DOHH2 (cell line): Measurements from ENCODE around the gene ALS2CL.

Experiments
- H3F3A ChIP-seq: fragments of 200-600 bp; sonication (generic), shearing (Covaris generic); 2 replicates; pipeline ENCODE4 v1.6.0; 2016; ENCODE audit warnings: antibody characterized with exemption, mild to moderate bottlenecking; ENCODE audit not compliant: control insufficient read depth, insufficient read depth
- H3K27ac ChIP-seq: fragments of 200-600 bp; sonication (generic); 2 replicates; pipeline ENCODE4 v1.5.1; 2014; ENCODE audit warnings: low read depth, mild to moderate bottlenecking, low read length, moderate library complexity
- H3K27me3 ChIP-seq: fragments of 200-600 bp; sonication (generic); 2 replicates; pipeline ENCODE4 v1.6.1; 2014; ENCODE audit warnings: mild to moderate bottlenecking, low read length, mixed read lengths; ENCODE audit not compliant: control insufficient read depth
- H3K36me3 ChIP-seq: fragments of 200-600 bp; sonication (generic); 2 replicates; pipeline ENCODE4 v1.6.1; 2014; ENCODE audit warnings: mild to moderate bottlenecking, low read length, moderate library complexity, mixed read lengths; ENCODE audit not compliant: control insufficient read depth
- H3K4me1 ChIP-seq: fragments of 200-600 bp; sonication (generic); 2 replicates; pipeline ENCODE4 v1.6.1; 2014; ENCODE audit warnings: mild to moderate bottlenecking, low read length, mixed read lengths; ENCODE audit not compliant: control insufficient read depth
- H3K4me2 ChIP-seq: fragments of 200-600 bp; sonication (generic); 2 replicates; pipeline ENCODE4 v1.6.0; 2014; ENCODE audit warnings: mild to moderate bottlenecking, low read length, moderate library complexity
- H3K4me3 ChIP-seq: fragments of 200-600 bp; sonication (generic); 2 replicates; pipeline ENCODE4 v1.5.1; 2014; ENCODE audit warnings: mild to moderate bottlenecking, low read length, mixed read lengths
- H3K79me2 ChIP-seq: fragments of 200-600 bp; sonication (generic); 2 replicates; pipeline ENCODE4 v1.6.1; 2014; ENCODE audit warnings: mild to moderate bottlenecking, low read length, mixed read lengths; ENCODE audit not compliant: control insufficient read depth
- H3K9me2 ChIP-seq: fragments of 200-600 bp; sonication (generic); replicated peaks from 2 replicates; pipeline ENCODE4 v1.6.1; 2014; ENCODE audit warnings: mild to moderate bottlenecking, low read length, mixed read lengths; ENCODE audit not compliant: control insufficient read depth
- H3K9me3 ChIP-seq: fragments of 200-600 bp; sonication (generic); 2 replicates; pipeline ENCODE4 v1.6.1; 2014; ENCODE audit warnings: antibody characterized with exemption, low read length, mixed read lengths; ENCODE audit not compliant: control insufficient read depth, insufficient read depth
- H4K20me1 ChIP-seq: fragments of 200-600 bp; sonication (generic); 2 replicates; pipeline ENCODE4 v1.6.0; 2014; ENCODE audit warnings: low read depth, mild to moderate bottlenecking, antibody characterized with exemption, low read length, moderate library complexity; ENCODE audit not compliant: control insufficient read depth, insufficient read depth
- CTCF ChIP-seq: fragments of 200-600 bp; sonication (generic); IDR thresholded peaks from one replicate; pipeline ENCODE4 v1.5.1; 2014; ENCODE audit warnings: antibody characterized with exemption, mild to moderate bottlenecking, low read depth, low read length; ENCODE audit not compliant: poor library complexity, severe bottlenecking
- EZH2phosphoT487 ChIP-seq: fragments of 200-600 bp; sonication (generic); IDR thresholded peaks from 2 replicates; pipeline ENCODE4 v1.6.1; 2017; ENCODE audit warnings: borderline replicate concordance, mild to moderate bottlenecking, antibody characterized with exemption, low read length, moderate library complexity, mixed read lengths

The ALS2CL gene

GRCh38 chr3:46677411-46677726 lies 16.1 kb downstream of the ALS2CL start:
- no peaks in the 10 kb centered on the region for H3F3A ChIP-seq
- no peaks in the 10 kb centered on the region for H3K4me1 ChIP-seq
- H3K36me3 ChIP-seq = no peaks in the 10 kb centered on the region
- no peak overlapping the region for H3K4me3 ChIP-seq
- H3K27ac ChIP-seq = no peak overlapping the region
- no peaks in the 10 kb centered on the region for H4K20me1 ChIP-seq
- TF ChIP-seq EZH2phosphoT487 = no peak
- TF ChIP-seq CTCF = no peak
- no peak overlapping the region for H3K4me2 ChIP-seq
- H3K9me2 ChIP-seq = no peaks in the 10 kb centered on the region
- H3K27me3 ChIP-seq = peaks cover 11% of the 10 kb centered on the region
- H3K79me2 ChIP-seq = no peaks in the 10 kb centered on the region
- H3K9me3 ChIP-seq = no peaks in the 10 kb centered on the region

- no peaks in the 10 kb centered on the region for H3K9me2 ChIP-seq
- no peaks in the 10 kb centered on the region for H3K79me2 ChIP-seq
- H3K4me1 ChIP-seq = no peaks in the 10 kb centered on the region
- H4K20me1 ChIP-seq = no peaks in the 10 kb centered on the region
- TF ChIP-seq EZH2phosphoT487 = no peak
- no peak for TF ChIP-seq CTCF
- H3K4me3 ChIP-seq = no peak overlapping the region
- H3K9me3 ChIP-seq = no peaks in the 10 kb centered on the region
- H3K36me3 ChIP-seq = no peaks in the 10 kb centered on the region
- peaks cover 11% of the 10 kb centered on the region for H3K27me3 ChIP-seq
- no peak overlapping the region for H3K4me2 ChIP-seq
- no peaks in the 10 kb centered on the region for H3F3A ChIP-seq
- H3K27ac ChIP-seq = no peak overlapping the region
Observed at GRCh38 chr3:46676601-46677410, 16.7 kb downstream of the ALS2CL start.

GRCh38 chr3:46675843-46676567 lies 17.5 kb downstream of the ALS2CL start:
- Histone ChIP-seq H3K4me1 (no peaks in the 10 kb centered on the region), H4K20me1 (no peaks in the 10 kb centered on the region), H3K36me3 (no peaks in the 10 kb centered on the region)

More at GRCh38 chr3:46675843-46676567, 17.5 kb downstream of the ALS2CL start:
- no peaks in the 10 kb centered on the region for H3F3A ChIP-seq
- H3K4me2 ChIP-seq = no peak overlapping the region
- no peak overlapping the region for H3K27ac ChIP-seq
- peaks cover 11% of the 10 kb centered on the region for H3K27me3 ChIP-seq
- no peak overlapping the region for H3K4me3 ChIP-seq
- no peaks in the 10 kb centered on the region for H3K79me2 ChIP-seq
- TF ChIP-seq CTCF = no peak
- no peak for TF ChIP-seq EZH2phosphoT487
- H3K9me2 ChIP-seq = no peaks in the 10 kb centered on the region
- H3K9me3 ChIP-seq = no peaks in the 10 kb centered on the region
